Uterus (tissue), 4 donors: ENCODE results near the gene PLK5. TPM values are rescaled to one million over a fixed set of nuclear protein-coding genes. Genes with fewer than 3 reads are reported as not detected.
"Not testable (repeated sequence)": the region's sequence is repeated elsewhere in the genome, so short reads cannot be mapped to it uniquely, and the experiment has no call there.

Source experiments
- DNase-seq, 2 donors: peaks; one replicate each; pipeline ENCODE4 v3.0.0-alpha.2; 2019 to 2020
- H3K27ac ChIP-seq, 2 donors: fragments of 200-600 bp; sonication (generic); 1 replicate in 1 of 2; 2 replicates in 1 of 2; pipeline ENCODE4 v1.5.1; 2016 to 2018
- H3K27me3 ChIP-seq, 2 donors: fragments of 200-600 bp; sonication (generic); one replicate each; pipeline ENCODE4 v1.5.1; 2018 to 2019; ENCODE audit warnings: control low read depth in 1 of 2
- H3K36me3 ChIP-seq, 2 donors: fragments of 200-600 bp; sonication (generic); one replicate each; pipeline ENCODE4 v1.5.1; 2019; ENCODE audit warnings: control low read depth in 1 of 2
- H3K4me1 ChIP-seq, 2 donors: fragments of 200-600 bp; sonication (generic); one replicate each; pipeline ENCODE4 v1.5.1; 2018 to 2019; ENCODE audit warnings: control low read depth in 1 of 2
- H3K4me3 ChIP-seq, 2 donors: fragments of 200-600 bp; sonication (generic); 1 replicate in 1 of 2; 2 replicates in 1 of 2; pipeline ENCODE4 v1.5.1; 2018 to 2019; ENCODE audit warnings: mild to moderate bottlenecking in 1 of 2
- H3K9me3 ChIP-seq, 2 donors: fragments of 200-600 bp; sonication (generic); one replicate each; pipeline ENCODE4 v1.5.1; 2019; ENCODE audit warnings: control low read depth in 1 of 2
- POLR2A ChIP-seq, 2 donors: fragments of 450-650 bp; IDR thresholded peaks; one replicate each; pipeline ENCODE4 v1.6.1; 2016; ENCODE audit warnings: antibody characterized with exemption in 2 of 2, mild to moderate bottlenecking in 1 of 2, moderate library complexity in 1 of 2
- intact Hi-C: fragments of 100-400 bp; cut with DNase I; formaldehyde crosslinking; loops from one replicate; pipeline ENCODE4 v1.15.1; 2023; ENCODE audit warnings: low total_unique reads
- total RNA-seq, 4 donors: library from RNA; depleted of rRNA in 3 of 4; stranded (reverse); fragments of >200 nt in 3 of 4; gene quantifications; one replicate each; pipeline versions ENCODE4 v1.1.0 to v1.2.4, GENCODE V29; 2014 to 2023
- TF ChIP-seq, protein P1 (sequence below), 4 experiments: fragments of 200-600 bp in 2 of 4; fragments of 450-650 bp in 2 of 4; sonication (generic) in 2 of 4; IDR thresholded peaks; one replicate each; pipeline ENCODE4 v1.5.1; 2016 to 2019; ENCODE audit warnings: antibody characterized with exemption in 4 of 4, mild to moderate bottlenecking in 2 of 4, moderate library complexity in 1 of 4
- donor health status: DM: yes; HTN: yes; CAD: no.

PLK5 gene, protein sequence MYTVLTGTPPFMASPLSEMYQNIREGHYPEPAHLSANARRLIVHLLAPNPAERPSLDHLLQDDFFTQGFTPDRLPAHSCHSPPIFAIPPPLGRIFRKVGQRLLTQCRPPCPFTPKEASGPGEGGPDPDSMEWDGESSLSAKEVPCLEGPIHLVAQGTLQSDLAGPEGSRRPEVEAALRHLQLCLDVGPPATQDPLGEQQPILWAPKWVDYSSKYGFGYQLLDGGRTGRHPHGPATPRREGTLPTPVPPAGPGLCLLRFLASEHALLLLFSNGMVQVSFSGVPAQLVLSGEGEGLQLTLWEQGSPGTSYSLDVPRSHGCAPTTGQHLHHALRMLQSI
- total RNA-seq: 1 to 10 TPM in 1 of 4 donors, under 1 TPM in 1, not detected in 2; 0.21 to 2.7 TPM

DNA sequence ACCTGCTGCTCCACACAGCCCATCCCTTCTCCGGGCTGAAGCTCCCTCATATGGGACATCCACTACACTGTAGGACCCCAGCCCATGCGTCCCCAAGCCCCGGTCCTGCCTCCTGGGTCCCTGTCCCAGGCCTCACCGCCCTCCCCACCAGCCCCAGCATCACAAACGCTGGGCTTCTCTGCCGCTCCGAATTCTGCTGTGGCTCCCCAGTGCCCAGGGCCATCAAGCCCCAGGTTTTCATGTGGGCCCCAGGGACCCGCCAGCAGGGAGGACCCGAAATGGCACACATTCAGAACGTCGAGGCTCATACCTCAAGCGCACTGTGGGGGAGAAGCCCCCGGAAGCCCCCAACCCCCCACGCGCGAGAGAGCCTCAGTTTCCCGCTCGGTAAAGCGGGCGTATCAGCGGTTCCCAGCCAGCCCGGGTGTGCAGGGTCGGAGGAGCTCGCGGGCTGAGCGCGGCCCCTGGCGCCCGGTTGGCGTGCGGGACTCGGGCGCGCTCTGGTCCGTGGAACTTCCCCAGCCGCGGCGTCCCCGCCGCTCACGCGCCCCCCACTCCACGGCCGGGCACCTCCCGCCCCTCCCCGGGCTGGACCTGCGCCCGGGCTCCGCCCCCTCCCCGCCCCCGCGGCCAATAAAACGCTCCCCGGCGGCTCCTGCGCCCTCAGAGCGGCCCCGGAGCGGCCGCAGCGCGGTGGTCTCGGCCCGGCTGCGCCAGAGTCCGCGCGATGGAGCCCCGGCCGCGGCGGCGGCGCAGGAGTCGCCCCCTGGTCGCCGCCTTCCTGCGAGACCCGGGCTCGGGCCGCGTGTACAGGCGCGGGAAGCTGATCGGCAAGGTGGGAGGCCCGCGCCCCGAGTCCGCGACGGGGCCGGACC is at the start of gene PLK5:
TSS of gene PLK5 (plus strand) at position 666 of the 875 bp plus-strand sequence. CDS start 2,920 bp downstream, outside the sequence.
- Histone ChIP-seq H3K36me3 (no peaks in the 10 kb centered on the region), H3K27ac (no peak within 1 kb of the TSS), H3K4me1 (peaks cover 0 to 15% of the 10 kb centered on the region in 2 donors), H3K9me3 (no peaks in the 10 kb centered on the region), H3K27me3 (no peaks in the 10 kb centered on the region), H3K4me3 (peak within 1 kb of the TSS; percentile 5 to 22)
- intact Hi-C loops: no loop called here
- TF ChIP-seq, protein P1, sequence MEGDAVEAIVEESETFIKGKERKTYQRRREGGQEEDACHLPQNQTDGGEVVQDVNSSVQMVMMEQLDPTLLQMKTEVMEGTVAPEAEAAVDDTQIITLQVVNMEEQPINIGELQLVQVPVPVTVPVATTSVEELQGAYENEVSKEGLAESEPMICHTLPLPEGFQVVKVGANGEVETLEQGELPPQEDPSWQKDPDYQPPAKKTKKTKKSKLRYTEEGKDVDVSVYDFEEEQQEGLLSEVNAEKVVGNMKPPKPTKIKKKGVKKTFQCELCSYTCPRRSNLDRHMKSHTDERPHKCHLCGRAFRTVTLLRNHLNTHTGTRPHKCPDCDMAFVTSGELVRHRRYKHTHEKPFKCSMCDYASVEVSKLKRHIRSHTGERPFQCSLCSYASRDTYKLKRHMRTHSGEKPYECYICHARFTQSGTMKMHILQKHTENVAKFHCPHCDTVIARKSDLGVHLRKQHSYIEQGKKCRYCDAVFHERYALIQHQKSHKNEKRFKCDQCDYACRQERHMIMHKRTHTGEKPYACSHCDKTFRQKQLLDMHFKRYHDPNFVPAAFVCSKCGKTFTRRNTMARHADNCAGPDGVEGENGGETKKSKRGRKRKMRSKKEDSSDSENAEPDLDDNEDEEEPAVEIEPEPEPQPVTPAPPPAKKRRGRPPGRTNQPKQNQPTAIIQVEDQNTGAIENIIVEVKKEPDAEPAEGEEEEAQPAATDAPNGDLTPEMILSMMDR (IDR thresholded peaks at IDR 0.05): peak in 3 of 4 experiments; percentile 9 to 21 (median 12)
- TF ChIP-seq POLR2A (IDR thresholded peaks at IDR 0.05): peak in 1 of 2 donors; percentile 76
- no peak for DNase-seq

DNA sequence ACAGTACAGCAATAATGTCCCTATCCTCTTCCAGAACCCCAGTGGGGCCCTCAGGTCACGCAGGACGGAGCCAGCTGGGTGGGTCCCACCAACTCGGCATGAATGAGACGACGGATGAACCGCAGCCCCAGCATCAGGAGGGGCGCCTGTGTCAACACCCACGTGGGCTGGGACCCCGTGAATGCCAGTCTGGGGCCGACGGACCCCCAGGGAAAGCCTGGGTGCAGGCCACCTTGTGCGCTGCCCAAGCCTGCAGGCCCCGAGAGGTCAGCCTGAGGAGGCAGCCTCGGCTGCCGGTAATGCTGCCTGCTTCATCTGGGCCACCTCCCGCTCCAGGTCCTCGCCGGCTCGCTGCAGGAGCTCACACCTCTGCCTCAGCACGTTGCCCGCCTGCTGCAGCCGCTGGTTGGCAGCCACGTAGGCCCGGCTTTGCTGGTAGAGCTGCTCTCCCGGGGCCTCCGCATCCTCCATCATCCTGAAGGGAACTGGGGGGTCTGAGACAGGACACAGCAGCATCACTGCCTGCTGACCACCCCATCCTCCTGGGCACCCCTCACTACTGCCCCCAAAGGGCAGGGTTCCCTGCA is 49.0 kb upstream of the PLK5 start:
- Histone ChIP-seq H3K36me3 (no peaks in the 10 kb centered on the region), H3K27ac (no peak overlapping the region), H3K27me3 (peaks cover 16 to 20% of the 10 kb centered on the region in 2 donors), H3K9me3 (no peaks in the 10 kb centered on the region), H3K4me1 (peaks cover 4 to 26% of the 10 kb centered on the region in 2 donors), H3K4me3 (no peak overlapping the region)
- TF ChIP-seq, protein P1 (IDR thresholded peaks at IDR 0.05): no peak
- TF ChIP-seq POLR2A (IDR thresholded peaks at IDR 0.05): no peak
- no peak for DNase-seq
- intact Hi-C loops: no loop called here

DNA sequence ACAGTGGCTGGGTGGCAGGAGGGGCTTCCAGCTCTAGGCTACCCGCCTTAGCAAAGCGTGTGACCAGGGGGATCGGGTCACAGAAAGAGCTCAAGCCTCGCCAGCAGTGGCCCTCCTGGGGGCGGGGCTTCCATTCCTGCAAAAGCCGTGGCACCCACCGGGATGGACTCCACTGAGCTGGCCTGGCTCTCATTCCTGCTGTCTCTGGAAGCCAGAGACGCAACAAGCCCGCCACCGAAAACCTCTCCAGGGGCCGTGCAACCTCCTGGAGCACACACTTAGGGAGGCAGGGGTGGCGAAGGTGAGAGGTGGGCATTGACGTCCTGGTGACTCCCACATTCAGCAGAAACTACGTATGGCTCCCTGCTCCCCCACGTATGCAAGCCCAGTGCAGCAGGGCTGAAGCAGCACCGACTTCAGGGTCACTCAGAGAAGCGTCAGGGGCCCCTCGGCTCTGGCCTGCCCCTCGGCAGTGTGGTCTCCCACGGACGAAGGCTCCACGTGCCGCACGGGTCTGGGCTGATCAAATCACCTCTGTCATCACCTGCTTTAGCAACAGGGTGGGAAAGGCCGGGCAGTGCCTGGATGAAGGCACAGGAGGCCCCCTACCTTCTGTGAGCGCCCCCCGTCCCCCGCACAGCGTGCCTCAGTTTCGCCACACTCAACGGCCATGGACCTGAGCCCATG is 48.0 kb upstream of the PLK5 start:
- Histone ChIP-seq H3K27me3 (peaks cover 10 to 11% of the 10 kb centered on the region in 2 donors), H3K4me3 (no peak overlapping the region), H3K9me3 (no peaks in the 10 kb centered on the region), H3K4me1 (peaks cover 3 to 16% of the 10 kb centered on the region in 2 donors), H3K27ac (no peak overlapping the region), H3K36me3 (no peaks in the 10 kb centered on the region)
- intact Hi-C loops: no loop called here
- no peak for DNase-seq
- TF ChIP-seq, protein P1 (IDR thresholded peaks at IDR 0.05): no peak
- TF ChIP-seq POLR2A (IDR thresholded peaks at IDR 0.05): no peak

DNA sequence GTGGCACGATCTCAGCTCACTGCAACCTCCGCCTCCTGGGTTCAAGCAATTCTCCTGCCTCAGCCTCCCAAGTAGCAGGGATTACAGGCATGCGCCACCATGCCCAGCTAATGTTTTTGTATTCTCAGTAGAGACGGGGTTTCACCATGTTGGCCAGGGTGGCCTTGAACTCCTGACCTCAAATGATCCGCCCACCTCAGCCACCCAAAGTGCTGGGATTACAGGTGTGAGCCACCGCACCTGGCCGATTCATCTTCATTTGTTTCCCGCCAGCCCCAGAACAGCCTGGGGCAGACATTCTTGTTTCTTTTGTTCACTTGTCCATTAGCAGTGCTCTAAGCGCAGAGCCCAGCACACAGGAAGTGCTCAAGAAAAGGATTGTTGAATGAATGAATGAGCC is 46.8 kb upstream of the PLK5 start:
- DNase-seq, H3K27ac ChIP-seq, H3K9me3 ChIP-seq, H3K4me1 ChIP-seq, H3K36me3 ChIP-seq, intact Hi-C loops, H3K4me3 ChIP-seq, H3K27me3 ChIP-seq: not testable (repeated sequence)
